ENCODE measurements around the gene DISP1.

DNA sequence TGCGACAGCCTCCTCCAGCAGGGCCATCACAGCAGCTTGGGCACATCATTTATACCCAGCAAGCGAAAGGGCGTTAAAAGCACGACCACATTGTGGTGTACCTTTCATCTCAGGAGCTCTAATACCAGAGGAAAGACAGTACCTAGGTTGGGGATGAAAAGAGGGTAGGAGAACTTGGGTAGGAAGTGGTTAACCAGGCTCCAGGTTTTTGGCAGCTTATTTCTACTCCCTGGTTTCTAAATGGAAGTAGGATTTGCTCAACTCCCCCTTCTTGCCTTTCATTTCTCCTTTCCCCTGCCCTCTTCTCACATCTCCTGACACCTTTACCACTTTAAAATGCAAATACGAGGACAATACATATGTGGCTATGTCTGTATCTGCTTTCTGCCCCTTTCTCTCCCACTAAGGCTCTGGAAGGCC, 47.7 kb upstream of the DISP1 start:
- TF ChIP-seq CTCF (conservative IDR thresholded peaks at IDR 0.05; ENCODE audit: low read depth, low read length) = no peak
- no peak for TF ChIP-seq EZH2 (IDR thresholded peaks at IDR 0.05; ENCODE audit: borderline replicate concordance, low read depth, low read length, poor library complexity, severe bottlenecking)

All from A673 (cell line).